Erythroblast (primary cell): ENCODE results near the gene LMF2.

Source experiments
- DNase-seq, 2 experiments: peaks; one replicate each; lab custom pipeline; 2025; lab: John Stamatoyannopoulos, UW
- GATA1 ChIP-seq: IDR thresholded peaks from 2 replicates; pipeline ENCODE4 v1.6.1; 2011; ENCODE audit warnings: low read depth, mild to moderate bottlenecking, control low read depth, low read length, moderate library complexity
- POLR2A ChIP-seq: IDR thresholded peaks from 2 replicates; pipeline ENCODE4 v1.6.1; 2011; ENCODE audit warnings: mild to moderate bottlenecking, low read length

Gene LMF2

DNA sequence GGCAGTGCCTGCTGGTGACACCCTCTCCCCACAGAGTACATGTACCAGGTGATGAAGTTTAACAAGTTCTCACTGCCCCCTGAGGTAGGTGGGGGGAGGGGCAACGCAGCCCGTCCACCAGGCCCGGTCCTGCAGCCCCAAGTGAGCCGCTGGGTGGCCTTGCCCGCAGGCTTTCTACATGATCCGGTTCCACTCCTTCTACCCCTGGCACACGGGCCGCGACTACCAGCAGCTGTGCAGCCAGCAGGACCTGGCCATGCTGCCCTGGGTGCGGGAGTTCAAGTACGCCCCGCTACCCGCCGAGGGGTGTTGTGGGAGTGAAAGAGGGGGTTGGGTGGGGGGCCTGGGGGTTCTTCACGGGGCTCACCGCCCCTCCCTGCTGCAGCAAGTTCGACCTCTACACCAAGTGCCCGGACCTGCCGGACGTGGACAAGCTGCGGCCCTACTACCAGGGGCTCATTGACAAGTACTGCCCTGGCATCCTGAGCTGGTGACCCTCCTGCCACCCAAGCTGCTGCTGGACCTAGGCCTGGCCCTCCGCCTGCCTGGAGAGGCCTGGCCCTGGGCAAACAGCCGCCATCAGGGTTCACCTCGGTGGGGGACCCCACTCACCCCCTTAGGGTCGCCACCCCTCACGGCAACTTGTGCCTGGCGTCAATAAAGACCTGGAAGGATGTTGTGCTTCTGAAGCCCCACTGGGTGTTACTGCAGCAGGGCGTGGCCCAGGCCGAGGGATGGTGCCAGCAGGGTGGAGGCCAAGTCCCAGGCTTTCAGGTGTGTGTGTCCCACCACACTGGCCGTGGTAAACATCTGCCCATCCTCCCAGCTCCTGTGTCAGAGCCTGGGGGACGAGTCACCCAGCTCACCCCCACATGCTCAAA, 17.9 kb downstream of the LMF2 start:
- TF ChIP-seq POLR2A (no peak), GATA1 (no peak)
- DNase-seq: no peak

DNA sequence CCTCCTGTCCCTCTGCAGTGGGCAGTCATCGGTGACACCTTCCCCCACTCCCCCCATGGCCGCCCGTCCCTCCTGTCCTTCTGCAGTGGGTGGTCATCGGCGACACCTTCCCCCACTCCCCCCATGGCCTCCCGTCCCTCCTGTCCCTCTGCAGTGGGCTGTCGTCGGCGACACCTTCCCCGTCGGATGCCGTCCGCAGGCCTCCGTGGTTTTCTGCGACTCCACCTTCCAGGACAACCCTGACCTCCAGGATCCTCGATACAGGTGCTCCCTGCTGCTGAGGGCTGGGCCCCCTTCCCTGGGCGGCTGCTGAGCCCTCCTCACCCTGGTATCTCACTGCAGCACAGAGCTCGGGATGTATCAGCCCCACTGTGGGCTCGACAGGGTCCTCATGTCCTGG, 18.6 kb downstream of the LMF2 start:
- no peak for DNase-seq
- TF ChIP-seq GATA1 (no peak), POLR2A (no peak)

DNA sequence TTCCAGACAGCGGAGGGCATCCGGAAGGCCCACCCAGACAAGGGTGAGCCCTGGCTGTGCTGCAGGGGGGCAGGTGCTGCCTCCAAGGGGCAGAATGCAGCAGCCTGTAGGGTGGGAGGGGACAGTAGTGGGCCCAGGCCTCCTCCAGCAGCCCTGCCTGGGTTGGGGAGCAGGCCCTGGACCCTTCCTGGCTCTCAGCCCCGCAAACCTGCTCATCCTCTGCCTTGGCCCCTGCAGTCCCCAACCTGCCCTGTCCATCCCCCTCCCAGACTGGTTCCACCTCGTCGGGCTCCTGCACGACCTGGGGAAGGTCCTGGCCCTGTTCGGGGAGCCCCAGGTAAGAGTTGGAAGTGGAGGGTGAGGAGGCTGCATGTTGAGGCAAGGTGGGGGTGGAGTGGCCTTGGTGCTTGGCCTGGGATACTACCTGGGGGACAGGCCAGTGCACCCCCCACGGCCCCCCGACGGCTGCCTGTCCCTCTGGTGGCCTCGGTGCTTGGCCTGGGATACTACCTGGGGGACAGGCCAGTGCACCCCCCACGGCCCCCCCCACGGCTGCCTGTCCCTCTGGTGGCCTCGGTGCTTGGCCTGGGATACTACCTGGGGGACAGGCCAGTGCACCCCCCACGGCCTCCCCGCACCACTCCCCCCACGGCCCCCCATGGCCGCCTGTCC, 19.4 kb downstream of the LMF2 start:
- no peak for DNase-seq
- TF ChIP-seq POLR2A (no peak), GATA1 (no peak)

DNA sequence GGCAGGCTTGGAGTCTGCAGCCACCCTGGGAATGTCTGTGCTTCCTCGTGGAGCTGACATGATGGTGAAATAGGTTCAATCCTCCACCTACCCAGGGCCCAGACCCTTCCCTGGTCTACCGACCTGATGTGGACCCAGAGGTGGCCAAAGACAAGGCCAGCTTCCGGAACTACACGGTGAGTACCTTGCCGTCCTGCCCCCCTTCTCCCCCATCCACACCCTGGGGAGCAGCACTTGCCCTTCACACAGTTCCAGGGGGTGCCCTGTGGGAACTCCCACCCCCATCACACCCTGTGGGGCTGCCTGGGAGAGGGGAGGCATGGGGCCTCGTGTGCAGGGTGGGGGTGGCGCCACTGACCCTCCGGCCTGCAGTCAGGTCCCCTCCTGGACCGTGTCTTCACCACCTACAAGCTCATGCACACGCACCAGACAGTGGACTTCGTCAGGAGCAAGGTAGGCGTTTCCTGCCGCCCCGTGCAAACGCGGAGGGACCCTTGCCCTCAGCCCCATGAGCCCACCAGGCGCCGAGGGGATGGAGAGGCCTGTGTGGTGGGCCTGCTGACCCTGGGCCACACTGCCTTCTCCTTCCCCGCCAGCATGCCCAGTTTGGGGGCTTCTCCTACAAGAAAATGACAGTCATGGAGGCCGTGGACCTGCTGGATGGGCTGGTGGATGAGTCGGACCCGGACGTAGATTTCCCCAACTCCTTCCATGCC, 20.1 kb downstream of the LMF2 start:
- DNase-seq: no peak
- TF ChIP-seq POLR2A: no peak
- TF ChIP-seq GATA1: no peak

DNA sequence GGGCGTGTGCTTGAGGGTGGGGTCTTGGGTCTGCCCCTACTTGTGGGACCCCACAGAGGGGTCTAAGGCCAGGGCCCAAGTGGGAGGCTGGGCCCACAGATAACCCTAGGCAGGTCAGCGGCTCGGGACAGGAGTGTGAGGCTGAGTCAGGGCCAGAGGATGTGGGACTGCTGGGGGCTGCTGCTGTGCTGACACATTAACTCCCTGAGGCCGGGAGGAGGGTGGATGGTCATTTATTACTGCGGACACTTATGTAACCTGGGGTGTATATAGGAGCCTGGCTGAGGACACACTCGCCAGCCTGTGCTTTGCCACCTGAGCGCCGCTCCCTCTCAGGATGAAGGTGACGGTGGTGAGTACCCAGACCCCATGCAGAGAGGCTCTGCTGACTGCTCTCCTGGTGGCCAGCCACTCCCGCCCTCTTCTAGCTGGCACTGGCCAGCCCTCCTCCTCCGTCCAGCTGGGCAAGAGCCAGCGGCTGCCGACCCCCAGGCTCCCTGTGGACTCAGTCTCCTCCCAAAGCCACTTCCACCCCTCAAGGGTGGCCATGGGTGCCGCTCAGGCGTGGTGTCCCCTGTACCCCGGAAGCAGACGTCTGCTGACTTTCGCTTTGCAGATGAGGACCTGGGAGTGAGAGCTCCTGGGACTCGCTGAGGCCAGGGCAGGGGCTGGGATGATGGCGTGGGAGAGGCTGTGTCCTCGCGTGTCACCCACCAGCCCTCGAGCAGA, 20.8 kb downstream of the LMF2 start, which contains the start of gene MIOX:
MIOX (plus strand) TSS at position 299 of the 729 bp plus-strand sequence; CDS start at position 338, 39 bp downstream.
- DNase-seq: no peak
- TF ChIP-seq GATA1 (no peak), POLR2A (no peak)

DNA sequence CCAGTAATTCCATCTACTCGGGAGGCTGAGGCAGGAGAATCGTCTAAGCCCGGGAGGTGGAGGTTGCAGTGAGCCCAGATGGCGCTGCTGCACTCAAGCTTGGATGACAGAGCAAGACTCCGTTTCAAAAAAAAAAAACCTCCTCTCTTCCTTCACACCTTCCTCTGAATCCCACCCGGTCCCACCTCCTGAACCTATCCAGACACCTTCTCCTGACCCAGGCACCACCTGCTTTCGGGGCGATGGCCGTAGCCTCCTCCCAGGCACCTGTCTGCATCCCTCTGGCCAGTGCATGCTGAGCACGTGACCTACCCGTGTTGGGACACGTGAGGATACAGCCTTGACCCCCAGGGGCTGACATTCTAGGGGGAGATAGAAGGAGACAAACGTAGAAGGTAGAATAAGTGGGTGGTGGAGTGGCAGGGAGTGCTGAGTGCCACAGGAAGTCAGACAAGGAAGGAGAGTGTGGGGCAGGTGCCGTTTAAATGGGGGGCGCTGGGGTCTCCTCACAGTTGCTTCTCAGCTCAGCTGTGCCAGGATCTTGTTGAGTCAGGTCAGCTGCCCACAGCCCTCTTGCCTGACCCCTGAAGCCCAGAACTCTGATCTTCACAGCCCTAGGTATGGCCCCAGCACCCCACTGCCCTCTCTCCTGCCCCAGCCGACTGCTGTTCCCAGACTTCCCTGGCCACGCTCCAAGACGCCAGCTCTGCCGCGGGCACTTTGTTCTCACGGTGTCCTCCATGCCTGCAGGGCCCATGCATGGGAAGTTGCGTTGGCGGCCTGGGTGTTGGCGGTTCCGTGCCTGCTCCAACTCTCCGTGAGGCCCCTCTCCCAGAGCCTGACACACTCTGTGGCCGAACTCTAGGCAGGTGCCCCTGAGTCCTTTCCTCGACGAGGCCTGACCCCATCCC, 22.0 kb downstream of the LMF2 start:
- no peak for DNase-seq
- no peak for TF ChIP-seq GATA1
- no peak for TF ChIP-seq POLR2A

DNA sequence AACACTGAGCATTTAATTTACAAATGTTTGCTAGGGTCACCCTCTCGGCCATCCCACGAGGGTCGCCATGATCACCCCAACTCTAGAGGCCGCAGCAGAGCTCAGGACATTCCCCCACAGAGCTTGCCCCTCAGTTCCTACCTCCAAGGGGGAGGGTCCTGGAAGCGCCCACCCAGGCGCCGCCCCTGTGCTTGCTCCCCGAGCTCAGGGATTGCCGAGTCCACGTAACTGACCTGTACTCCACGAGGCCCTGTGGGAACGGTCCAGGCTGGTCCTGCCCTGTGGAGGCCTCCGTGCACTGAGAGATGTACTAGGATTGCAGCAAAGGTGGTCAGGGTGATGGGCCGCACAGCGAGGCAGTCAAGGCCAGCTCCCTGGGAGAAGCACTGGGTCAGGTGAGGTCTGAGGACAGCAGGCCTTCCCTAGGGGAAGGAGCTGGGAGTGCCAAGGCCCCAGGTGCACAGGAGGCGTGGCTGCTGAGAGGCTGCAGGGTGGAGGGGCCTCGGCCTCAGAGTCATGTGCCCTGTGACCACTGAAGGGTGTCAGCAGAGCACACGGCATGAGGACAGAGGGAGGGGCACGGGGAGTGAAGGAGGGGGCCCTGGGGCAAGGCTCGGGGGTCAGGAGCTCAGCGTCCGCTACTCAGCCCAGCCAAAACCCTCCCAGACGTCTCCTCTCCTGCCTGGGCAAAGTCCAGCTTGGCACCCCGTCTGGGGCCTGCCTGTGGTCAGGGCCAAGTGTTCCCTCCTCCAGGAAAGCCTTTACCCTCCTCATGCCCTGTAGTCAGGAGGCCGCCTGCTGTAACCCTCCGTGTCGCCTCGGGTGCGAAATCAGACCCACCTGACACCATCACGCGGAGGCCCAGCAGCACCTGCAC, 23.3 kb downstream of the LMF2 start:
- DNase-seq: no peak
- no peak for TF ChIP-seq POLR2A
- TF ChIP-seq GATA1: no peak

DNA sequence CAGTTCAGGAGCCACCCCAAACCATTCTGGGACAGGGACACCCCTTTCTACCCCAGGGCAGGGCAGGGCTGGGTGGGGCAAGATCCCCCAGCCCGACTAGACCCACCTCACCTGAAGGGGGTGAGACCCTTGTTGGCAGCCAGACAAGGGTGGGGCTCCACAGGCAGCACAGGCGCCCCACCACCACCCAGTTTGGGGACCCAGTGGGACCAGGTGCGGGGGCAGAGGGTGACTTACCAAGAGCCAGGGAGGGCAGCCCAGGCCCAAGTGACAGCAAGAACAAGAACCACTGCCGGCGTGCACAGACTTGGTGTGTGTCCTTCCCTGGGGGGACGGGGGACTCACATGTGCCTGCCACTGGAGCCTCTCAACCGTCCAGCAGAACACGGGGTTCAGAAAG, 23.9 kb downstream of the LMF2 start:
- TF ChIP-seq POLR2A: no peak
- no peak for TF ChIP-seq GATA1
- no peak for DNase-seq

DNA sequence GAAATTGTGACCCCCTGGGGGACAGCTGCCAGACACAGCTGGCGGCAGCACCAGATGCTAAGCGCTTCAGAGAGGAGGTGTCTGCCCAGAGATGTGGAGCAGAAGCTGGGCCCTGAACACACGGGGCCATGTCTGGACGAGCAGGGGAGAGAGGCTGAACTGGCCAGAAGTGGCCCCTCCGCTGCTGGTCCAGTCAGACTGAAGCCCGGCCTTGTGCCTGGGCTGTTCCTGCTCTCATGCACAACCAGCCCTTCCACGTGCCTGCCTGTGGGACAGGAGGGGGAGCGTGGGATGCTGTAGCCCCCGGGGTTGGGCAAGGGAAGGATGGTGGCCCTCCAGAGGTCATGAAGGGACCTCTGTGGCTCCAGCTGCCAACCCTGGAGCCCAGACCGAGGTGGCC, 24.4 kb downstream of the LMF2 start:
- TF ChIP-seq POLR2A: no peak
- no peak for TF ChIP-seq GATA1
- DNase-seq: no peak

DNA sequence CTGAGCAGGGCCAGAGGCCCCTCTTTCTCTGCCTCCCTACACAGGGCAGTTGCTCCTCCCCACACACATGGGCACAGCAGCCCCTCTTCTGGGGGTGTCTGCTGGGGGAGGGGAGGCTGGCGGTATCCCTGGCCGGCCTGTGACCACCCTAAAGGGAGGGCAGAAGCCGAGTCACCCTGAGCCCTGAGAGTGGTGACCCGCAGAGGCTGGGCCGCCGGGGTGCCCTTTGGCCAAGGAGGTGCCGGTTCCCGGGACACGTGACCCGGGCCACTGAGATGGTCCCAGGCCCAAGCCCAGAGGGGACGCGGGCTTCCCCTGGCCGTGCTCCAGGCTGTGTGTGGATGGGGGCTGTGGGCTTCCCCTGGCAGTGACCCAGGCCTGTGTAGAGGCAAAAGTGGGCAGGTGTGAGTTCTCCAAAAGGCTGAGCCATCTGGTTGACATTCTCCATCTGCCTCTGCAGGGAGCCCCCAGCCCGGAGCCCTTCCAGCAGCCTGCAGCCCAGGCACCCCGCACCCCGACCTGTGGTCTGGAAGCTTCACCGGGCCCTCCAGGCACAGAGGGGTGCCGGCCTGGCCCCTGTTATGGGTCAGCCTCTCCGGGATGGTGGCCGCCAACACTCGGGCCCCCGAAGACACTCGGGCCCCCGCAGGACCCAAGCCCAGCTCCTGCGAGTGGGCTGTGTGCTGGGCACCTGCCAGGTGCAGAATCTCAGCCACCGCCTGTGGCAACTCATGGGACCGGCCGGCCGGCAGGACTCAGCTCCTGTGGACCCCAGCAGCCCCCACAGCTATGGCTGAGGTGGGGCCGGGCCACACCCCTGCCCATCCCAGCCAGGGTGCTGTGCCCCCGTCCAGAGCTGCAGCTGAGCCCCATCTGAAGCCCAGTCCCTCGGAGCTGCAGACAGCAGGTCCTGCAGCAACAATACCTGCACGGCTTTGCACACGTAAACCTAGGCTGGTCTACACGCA, 25.1 kb downstream of the LMF2 start:
- no peak for DNase-seq
- TF ChIP-seq POLR2A (no peak), GATA1 (no peak)
